Left kidney (tissue), 2 donors: ENCODE results near the gene TGM6. TPM values are rescaled to one million over a fixed set of nuclear protein-coding genes. Genes with fewer than 3 reads are reported as not detected.
"Not testable (repeated sequence)": the region's sequence is repeated elsewhere in the genome, so short reads cannot be mapped to it uniquely, and the experiment has no call there.

Experiments
- DNase-seq: peaks from one replicate; pipeline ENCODE4 v3.0.0-alpha.2; 2013
- polyA plus RNA-seq: library from polyadenylated mRNA; unstranded; fragments of 120-200 nt; gene quantifications from one replicate; pipeline ENCODE4 v1.2.1, GENCODE V29; 2013; ENCODE audit not compliant: insufficient read length

TGM6 gene
- polyA plus RNA-seq, 1 donor, result not detected

DNA sequence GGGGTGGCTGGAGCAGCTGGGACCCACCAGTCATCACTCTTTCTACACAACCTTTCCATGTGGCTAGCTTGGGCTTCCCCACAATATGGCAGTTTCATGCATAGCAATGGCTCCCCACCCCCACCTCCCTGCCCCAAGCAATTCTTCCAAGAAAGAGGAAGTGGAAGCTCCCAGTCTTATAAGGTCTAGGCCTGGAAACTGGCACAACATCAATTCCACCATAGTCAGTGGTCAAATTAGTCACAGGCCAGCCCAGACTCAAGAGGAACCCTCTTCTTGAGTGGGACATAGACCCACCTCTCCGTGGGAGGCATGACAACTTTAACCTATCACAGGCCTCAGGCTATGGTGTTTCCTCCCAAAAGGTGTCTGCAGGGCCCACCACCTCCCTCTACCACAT lies 17.7 kb downstream of the TGM6 start:
- DNase-seq, result no peak

DNA sequence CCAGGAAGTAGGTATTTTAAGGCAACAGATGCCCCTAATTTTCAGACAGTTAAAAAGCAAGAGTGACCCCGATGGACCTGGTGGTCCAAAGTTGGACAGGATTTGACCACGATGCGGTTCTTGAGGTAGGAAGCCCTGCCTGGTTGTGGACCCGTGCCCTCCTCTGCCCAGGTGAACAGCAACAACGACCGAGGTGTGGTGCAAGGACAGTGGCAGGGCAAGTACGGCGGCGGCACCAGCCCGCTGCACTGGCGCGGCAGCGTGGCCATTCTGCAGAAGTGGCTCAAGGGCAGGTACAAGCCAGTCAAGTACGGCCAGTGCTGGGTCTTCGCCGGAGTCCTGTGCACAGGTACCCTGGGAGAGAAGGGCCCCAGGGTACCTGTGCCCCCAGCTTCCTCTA lies 18.7 kb downstream of the TGM6 start:
- DNase-seq, result no peak

DNA sequence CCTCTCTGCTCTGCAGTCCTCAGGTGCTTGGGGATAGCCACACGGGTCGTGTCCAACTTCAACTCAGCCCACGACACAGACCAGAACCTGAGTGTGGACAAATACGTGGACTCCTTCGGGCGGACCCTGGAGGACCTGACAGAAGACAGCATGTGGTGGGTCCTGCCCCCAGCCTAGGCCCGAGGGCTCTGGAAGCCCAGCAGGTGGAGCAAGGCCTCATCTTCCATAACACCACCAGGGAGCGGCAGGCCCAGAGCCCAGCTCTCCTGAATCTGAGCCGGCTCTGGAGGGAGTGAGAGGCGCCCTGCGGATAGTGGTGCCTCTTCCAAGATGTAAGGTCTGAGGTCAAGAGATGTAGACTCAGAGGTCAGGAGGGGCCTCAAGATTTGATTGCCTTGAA lies 19.6 kb downstream of the TGM6 start:
- DNase-seq, result no peak

DNA sequence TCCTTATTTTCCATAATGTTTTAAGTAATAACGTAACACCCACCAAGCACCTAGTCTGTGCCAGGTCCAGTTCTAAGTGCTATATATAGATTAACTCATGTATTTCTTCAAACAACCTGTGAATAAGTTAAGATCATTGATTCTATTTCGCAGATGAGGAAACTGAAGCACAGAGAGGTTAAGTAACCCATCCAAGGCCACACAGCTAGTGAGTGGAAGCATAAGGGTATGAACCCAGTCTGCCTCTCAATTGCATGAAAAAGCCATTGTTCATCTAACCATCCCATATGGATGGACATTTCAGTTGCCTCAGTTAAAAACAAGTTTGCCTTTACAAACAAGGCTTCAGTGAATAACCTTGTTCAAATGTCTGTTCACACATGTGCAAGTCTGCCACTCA lies 20.8 kb downstream of the TGM6 start:
- DNase-seq, result no peak

DNA sequence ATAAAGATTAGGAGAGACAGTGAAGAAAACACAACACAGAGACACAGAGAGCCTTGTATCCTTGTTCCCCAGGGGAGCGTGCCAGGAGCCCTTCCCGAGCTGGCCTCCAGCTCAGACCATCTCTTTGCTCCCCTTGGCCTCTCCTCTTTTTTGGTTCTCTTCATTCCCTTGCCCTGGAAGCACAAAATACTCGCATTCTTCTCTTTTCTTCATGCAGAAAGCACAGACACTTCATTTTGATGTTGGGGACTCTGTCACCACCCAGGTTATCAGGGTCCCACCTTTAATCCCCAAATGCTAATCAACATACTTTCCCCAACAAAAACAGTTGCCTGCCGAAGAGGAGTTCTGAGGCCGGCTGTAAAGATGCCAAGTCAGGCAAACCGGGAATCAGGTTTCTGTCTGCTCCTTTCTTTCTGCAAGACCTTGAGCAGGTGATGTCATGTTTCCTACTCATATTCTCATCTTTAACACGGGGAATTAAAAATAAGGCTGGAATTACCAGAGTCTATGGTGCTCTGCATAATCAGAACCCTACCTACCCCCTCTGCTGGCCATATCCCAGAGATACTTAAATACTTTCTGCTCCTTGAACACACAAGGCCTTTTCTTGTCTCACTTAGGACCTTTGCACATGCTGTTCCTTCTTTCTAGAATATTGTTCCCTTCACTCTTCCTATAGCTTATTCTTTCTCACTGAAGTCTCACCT lies 21.7 kb downstream of the TGM6 start:
- peak; percentile 31 for DNase-seq

DNA sequence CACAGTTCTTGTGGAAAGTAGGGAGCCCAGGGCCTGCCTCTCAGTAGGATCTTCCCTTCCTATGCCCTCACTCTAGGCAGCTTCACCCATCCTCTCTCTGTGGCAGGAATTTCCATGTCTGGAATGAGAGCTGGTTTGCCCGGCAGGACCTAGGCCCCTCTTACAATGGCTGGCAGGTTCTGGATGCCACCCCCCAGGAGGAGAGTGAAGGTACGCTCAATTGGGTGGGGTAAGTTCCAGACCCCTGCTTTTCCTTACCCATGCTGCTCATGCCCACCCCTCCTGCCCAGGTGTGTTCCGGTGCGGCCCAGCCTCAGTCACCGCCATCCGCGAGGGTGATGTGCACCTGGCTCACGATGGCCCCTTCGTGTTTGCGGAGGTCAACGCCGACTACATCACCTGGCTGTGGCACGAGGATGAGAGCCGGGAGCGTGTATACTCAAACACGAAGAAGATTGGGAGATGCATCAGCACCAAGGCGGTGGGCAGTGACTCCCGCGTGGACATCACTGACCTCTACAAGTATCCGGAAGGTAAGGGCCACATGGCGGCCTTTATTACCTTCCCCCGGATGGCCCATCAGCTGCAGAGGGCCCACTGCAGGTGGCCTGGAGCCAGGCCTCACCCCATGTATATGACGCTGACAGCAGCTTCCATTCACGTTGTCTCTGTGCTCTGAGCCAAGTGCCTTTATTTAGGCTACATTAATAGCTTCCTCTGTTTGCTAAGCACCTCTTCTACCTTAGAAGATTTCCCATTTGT lies 22.8 kb downstream of the TGM6 start:
- no peak for DNase-seq

DNA sequence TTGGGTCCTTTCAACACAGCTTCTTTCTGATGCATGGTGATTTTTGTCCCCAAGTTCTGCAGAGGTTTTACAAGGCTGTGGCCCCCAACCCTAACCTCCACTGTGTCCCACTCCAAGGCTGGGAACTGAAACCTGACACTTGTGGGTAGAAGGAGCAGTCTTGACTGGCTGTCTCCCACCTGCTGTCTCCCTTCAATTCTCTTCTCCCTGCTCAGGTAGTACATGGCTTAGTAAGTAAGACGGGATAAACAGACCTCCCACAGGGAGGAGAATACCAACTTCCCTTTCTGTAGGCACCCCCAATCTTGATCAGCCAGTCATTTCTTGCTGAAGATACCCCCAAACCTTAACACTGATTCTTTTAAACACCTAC lies 25.0 kb downstream of the TGM6 start:
- no peak for DNase-seq

DNA sequence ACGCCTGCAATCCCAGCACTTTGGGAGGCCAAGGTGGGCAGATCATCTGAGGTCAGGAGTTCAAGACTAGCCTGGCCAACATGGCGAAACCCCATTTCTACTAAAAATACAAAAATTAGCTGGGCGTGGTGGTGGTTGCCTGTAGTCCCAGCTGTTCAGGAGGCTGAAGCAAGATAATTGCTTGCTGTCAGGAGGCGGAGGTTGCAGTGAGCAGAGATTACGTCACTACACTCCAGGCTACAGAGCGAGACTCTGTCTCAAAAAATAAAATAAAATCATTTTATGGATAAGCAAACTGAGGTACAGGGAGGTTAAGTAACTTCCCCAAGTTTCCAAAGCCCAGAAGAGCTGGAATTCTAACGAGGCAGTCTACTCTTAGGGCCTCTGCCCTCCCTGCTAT lies 26.7 kb downstream of the TGM6 start:
- DNase-seq, result not testable (repeated sequence)

DNA sequence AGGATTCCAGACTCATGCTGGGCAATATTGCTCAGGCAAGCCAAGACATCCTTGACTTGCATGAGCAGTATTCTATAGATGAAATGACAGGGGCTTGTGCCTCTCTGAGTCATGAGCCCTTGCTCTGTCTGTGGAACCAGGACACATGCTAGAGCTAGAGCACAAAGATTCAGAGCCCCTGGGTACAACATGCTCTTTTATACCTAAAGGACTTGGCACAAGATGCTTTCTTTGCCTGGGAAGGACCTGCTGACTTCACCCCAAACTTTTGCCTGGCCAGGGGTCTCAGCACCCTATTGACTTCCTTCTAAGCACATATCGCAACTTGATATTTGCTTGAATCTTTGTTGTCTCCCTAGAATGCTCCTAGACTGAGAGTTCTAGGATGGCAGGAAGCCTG lies 27.4 kb downstream of the TGM6 start:
- DNase-seq, result no peak

DNA sequence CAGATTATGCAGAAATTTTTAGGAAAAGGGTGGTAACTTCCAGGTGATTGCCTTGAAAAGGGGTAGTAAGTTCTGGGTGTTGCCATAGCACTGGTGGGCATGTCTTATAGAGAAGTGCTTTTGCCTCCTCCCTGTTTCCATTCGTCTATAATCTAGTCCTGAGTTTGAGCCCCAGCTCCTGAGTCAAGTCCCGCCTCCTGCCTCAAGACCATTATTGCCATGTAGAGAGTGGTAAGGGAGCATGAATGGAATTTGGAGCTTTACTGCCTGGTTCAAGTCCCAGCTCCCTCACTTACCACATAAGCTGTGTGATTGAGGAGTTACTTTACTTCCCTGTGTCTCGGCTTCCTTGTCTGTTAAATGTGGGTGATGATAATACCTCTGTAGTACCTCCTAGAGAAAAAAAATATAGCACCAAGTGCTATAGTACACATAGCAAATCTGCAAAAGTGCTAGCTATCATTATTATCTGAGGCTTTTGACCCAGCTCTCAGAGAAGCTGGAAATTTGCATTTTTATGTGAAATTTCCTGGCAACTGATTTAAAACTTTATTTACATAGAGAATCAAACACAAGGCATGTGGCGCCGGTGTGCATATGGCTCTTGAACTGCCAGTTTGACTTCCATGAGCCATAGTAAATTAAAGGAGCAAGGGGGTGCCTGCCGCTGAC lies 36.0 kb downstream of the TGM6 start:
- no peak for DNase-seq

DNA sequence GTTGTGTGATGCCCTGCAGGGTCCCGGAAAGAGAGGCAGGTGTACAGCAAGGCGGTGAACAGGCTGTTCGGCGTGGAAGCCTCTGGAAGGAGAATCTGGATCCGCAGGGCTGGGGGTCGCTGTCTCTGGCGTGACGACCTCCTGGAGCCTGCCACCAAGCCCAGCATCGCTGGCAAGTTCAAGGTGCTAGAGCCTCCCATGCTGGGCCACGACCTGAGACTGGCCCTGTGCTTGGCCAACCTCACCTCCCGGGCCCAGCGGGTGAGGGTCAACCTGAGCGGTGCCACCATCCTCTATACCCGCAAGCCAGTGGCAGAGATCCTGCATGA lies 36.5 kb downstream of the TGM6 start:
- DNase-seq, result no peak

DNA sequence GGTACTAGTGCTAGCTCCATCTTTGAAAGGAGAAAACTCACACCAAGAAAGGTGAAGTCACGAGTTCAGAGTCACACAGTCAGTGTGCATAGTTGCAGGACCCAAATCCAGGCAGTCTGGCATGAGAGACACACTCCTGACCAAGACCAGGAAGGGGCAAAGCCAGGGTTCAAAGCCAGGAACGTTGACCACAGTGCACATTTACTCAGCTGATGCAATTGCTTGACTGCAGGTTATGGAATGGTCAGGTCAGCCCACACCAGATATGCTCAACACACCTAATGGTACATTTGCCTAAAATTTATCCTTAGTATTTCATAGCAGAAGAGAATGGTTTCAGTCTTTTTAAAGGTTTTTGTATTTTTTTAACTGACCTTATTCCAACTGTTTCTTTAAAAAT lies 37.7 kb downstream of the TGM6 start:
- no peak for DNase-seq

DNA sequence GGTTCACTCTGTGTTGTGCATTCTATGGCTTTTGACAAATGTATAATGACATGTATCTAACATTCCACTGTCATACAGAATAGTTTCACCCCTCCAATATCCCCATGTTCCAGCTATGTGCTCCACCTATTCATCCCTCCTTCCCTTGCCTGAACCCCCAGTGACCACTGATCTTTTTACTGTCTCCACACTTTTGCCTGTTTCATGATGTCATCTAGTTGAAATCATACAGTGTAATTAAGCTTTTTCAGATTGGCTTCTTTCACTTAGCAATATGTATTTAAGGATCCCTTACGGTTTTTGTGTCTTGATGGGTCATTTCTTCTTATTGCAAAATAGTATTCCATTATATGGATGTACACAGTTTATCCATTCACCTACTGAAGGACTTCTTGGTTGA lies 39.8 kb downstream of the TGM6 start:
- DNase-seq, result no peak

DNA sequence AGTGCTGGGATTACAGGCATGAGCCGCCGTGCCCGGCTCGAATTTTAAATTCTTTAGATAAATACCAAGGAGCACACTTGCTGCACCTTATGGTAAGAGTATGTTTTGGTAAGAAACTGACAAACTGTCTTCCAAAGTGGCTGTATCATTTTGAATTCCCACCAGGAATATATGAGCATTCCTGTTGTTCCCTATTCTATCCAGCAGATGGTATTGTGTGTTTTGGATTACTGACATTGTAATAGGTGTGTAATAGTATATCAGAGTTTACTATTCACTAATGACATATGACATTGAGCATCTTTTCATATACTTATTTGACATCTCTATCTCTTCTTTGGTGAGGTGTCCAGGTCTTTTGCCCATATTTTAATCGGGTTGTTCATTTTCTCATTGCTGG lies 40.5 kb downstream of the TGM6 start:
- no peak for DNase-seq

DNA sequence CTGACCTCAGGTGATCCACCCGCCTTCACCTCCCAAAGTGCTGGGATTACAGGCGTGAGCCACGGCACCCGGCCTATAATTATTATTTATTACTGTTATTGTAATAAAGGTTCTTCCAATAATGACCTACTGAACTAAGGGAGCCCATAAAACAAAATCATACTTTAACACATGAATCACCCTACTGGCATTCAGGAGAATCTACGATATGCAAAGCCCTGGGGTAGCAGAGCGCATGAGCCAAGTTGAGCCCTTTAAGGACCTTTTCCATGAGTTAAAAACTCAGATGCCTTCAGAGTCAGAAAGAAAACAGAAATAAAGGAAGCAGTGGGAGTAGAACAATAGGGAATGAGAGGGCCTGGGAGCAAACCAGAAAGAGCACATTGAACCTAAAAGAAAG lies 48.4 kb downstream of the TGM6 start:
- DNase-seq, result no peak

DNA sequence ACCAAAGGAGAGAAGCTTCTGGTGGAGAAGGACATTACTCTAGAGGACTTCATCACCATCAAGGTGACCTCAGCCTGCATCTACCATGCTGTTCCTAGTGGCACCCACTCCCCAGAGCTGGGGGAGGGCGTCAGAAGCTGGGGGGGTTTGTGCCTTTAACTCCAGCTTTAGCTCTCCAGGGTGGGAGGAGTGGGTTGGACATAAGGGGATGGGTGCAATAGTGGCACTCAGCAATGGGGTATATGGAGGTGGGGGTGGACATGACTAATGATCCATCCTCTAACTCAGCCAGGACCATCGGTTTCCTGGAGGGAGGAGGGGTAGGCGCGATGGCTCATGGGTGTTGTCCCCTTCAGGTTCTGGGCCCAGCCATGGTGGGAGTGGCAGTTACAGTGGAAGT lies 49.8 kb downstream of the TGM6 start:
- no peak for DNase-seq

DNA sequence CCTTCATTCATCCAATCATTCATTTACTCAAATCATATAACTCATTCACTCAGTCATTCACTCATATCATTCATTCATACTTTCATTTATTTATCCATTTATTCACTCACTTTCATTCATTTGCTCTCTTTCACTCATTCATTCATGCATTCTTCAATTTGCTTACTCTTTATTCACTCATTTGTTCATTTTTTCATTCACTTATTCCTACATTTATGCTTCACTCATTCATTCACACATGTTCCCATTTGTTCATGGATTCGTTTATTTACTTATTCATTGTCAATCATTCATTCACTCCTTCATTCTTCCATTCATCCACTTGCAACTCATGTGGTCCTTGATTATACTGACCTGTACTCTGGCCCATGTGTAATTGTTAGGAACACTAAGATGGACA lies 50.5 kb downstream of the TGM6 start:
- no peak for DNase-seq

DNA sequence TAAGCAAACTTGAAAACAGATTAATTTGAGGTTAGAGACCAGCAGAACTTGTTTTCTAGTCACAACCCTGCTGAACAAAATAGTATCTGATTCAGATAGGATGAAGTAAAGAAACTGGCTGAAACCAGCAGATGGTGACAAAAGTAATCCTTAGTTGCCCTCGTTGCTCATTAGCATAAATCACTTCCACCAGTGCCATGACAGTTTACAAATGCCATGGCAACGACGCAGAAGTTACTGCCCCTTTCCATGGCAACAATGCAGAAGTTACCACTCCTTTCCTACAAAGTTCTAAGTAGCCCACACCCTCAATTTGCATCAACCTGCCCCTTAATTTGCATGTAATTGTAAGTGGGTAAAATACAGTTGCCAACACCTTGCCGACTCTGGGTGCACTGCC lies 66.1 kb downstream of the TGM6 start:
- DNase-seq, result no peak

DNA sequence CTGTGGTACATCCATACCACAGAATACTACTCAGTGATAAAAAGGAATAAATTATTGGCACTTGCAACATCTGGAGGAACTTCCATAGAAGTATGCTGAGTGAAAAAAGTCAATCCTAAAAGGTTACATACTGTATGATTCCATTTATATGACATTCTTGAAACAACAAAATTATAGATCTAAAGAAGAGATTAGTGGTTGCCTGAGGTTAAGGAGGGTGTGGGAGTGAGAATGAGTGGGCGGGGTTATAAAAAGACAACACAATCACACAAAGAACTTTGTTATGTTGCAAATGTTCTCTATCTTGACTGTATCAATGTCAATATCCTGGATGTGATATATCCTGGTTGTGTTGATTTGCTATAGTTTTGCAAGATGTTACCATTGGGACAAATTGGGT lies 68.7 kb downstream of the TGM6 start:
- DNase-seq, result no peak

DNA sequence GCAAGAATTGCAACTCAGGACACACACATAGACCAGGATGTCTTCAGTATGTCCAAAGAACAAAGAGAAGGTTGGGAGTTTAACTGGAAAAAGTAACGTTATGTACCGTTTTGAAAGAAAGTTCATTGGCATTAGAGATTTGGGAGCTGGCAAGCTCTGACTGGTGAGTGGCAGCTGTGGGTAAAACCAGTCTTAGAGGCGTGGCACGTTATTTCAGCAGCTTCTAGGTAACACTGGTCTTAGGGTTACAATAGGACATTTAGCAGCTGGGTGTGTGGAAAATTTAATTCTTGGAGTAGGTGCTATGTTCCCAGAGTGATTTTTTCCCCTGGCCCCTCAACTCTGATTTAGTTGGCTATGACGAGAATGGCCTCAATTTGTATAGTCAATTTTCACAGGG lies 70.7 kb downstream of the TGM6 start:
- no peak for DNase-seq

DNA sequence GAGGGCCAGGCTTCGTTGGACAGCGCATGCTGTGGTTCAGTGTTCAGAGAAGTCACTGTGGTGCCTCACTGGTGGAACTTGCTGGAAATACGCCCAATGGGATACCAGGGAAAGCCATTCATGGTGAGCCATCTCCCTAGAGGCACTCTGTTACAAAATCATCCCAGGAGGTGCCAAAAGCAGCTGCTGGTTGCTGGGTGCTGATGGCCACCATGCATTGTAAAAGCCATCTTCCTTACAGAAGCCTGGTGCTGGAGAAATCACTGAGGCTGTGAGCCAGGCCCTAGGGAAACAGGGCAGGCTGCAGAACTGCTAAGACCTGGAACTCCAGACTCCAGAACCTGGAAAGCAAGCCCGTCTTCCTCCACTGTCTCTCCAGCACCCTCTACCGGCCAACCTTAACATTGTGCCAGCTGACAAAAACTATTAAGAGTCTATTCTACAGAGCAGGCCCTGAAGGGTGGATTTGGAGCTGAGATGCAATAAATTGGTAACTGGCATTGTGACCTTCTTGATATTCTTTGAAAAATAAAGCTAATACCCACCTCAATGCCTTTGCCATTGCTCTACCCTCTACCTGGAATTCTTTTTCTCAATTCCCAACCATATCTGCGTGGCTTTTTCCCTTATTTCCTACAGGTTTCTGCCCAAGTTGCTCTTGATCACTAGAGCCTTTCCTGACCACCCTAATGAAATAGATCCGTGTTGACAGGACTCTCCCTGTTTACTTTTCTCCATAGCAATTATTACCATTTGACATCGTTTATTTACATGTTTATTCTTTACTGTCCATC lies 71.4 kb downstream of the TGM6 start:
- peak; percentile 69 for DNase-seq

DNA sequence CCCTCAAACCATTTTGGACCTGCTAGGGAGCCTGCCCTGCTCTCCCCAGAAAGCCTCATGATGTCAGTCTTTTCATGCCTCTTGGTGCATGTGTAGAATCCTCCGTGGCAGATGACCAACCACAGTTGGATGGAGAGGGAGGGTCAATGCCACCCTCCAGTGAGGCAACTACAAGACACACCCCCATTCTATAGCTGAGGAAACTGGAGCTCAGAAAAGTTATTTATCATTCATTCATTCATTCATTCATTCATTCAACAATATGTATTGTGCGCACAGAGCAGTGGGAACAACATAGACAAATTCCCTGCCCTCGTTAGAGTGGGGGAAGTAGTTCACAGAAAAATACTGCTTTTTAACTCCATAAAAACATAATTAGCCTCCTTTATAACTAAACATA lies 73.1 kb downstream of the TGM6 start:
- DNase-seq, result no peak
